GM19238 (cell line): ENCODE data around the gene TRAF2.

Experiments
- DNase-seq: peaks from one replicate; pipeline ENCODE4 v3.0.0; 2011; ENCODE audit warnings: low spot score; ENCODE audit not compliant: insufficient read length

TRAF2 gene

GRCh38 chr9:136847088-136847825 is 39.1 kb upstream of the TRAF2 start:
- no peak for DNase-seq

GRCh38 chr9:136847826-136848392 is 38.4 kb upstream of the TRAF2 start:
- peak; percentile 66 for DNase-seq

GRCh38 chr9:136848393-136849037 is 37.8 kb upstream of the TRAF2 start:
- peak; percentile 41 for DNase-seq

- peak; percentile 100 for DNase-seq
Measured at GRCh38 chr9:136849038-136849959, 37.0 kb upstream of the TRAF2 start, which contains the start of gene PHPT1. Gene PHPT1 (plus strand): TSS chr9:136849409. CDS start chr9:136849431, 22 bp downstream.

- no peak for DNase-seq
Measured at GRCh38 chr9:136849960-136850865, 36.1 kb upstream of the TRAF2 start.

GRCh38 chr9:136850866-136851775 is 35.2 kb upstream of the TRAF2 start:
- no peak for DNase-seq

GRCh38 chr9:136851941-136852663 is 34.2 kb upstream of the TRAF2 start, which contains the start of gene MAMDC4:
Gene MAMDC4 (plus strand): TSS chr9:136852346. CDS start chr9:136852417, 71 bp downstream.
- no peak for DNase-seq

GRCh38 chr9:136852664-136853595 is 33.4 kb upstream of the TRAF2 start:
- DNase-seq: no peak

GRCh38 chr9:136853596-136854112 is 32.7 kb upstream of the TRAF2 start:
- no peak for DNase-seq

- no peak for DNase-seq
Measured at GRCh38 chr9:136854113-136854841, 32.0 kb upstream of the TRAF2 start.

- DNase-seq: no peak
Measured at GRCh38 chr9:136854842-136855460, 31.4 kb upstream of the TRAF2 start.

- no peak for DNase-seq
Measured at GRCh38 chr9:136855461-136856078, 30.7 kb upstream of the TRAF2 start.

GRCh38 chr9:136856079-136856476 is 30.2 kb upstream of the TRAF2 start:
- DNase-seq: no peak

- no peak for DNase-seq
Measured at GRCh38 chr9:136856541-136857141, 29.7 kb upstream of the TRAF2 start.

GRCh38 chr9:136857166-136857565 is 29.1 kb upstream of the TRAF2 start:
- no peak for DNase-seq
